HG03457 (cell line): ENCODE results near the gene LRCH4.
"Not testable (repeated sequence)": the region's sequence is repeated elsewhere in the genome, so short reads cannot be mapped to it uniquely, and the experiment has no call there.

Source experiments
- ATAC-seq: cut with Tn5 transposase; IDR thresholded peaks from one replicate; pipeline ENCODE4 v1.9.1; 2021; ENCODE audit warnings: moderate number of reproducible peaks; ENCODE audit not compliant: unreplicated experiment

The LRCH4 gene

GRCh38 chr7:100568176-100568895 lies 17.6 kb downstream of the LRCH4 start:
- no peak for ATAC-seq

DNA sequence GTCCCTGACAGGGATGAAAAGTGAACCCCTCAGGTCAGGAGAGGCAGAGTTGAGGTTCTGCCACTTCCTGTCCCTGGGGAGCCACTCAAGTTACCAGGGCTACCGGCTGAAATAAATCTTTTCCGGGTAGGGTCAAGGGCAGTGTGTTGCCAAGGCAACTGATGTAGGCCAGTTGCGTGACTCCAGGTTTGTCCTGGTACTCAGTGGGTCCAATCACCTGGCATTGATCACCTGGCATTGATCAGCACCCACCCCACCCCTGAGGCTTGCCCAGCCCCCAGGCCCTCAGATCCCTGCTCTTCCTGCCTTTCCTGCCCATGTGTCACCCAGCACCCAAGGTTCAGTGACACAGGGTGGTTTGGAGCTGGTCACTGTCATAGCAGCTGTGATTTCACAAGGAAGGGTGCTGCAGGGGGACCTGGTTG lies 18.2 kb downstream of the LRCH4 start:
- ATAC-seq: no peak

DNA sequence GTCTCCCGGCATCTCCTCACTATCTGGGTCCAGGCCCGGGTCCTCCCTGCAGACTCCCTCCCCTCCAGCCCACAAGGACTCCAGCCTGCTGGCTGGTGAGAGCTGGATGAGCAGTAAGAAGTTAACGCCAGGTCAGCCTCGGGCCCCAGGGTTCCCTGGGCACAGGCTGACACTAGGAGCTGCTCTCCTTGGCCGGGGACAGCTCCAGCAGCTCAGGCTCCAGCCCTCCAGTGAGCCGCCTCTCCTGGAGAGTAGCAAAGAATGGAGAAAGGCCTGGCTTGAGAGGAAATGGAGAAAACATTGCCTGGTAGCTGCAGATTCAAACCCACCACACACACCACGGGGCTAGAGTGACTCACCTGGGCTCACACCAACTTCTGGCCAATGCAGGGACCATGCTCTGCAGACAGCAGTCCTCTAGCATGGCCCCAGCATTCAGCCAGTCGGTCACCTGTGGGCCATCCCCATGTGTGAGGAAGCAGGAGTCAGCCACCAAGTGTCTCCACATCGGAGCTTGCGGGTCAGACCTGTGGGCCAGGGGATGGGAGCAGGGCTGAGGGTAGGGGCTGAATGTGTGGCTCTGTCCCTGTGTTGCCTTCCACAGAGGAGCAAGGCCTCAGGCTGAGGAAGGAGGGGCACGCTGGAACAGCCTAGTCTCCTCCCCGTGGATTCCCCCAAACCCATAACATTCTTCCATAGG lies 18.7 kb downstream of the LRCH4 start:
- ATAC-seq: no peak

- no peak for ATAC-seq
Measured at GRCh38 chr7:100566018-100566531, 19.9 kb downstream of the LRCH4 start.

- no peak for ATAC-seq
Measured at GRCh38 chr7:100565133-100565571, 20.8 kb downstream of the LRCH4 start.

DNA sequence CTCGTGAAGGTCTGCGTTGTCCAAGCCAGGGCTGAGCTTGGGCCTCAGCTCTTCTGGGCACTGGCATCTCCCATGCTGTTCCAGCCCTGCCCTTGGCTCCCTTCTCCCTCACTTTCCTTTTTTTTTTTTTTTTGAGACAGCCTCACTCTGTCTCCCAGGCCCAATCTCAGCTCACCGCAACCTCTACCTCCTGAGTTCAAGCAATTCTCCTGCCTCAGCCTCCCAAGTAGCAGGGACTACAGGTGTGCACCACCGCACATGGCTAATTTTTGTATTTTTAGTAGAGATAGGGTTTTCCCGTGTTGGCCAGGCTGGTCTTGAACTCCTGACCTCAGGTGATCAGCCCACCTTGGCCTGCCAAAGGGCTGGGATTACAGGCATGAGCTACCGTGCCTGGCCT lies 21.5 kb downstream of the LRCH4 start:
- not testable (repeated sequence) for ATAC-seq

GRCh38 chr7:100563809-100564400 lies 22.0 kb downstream of the LRCH4 start:
- no peak for ATAC-seq

DNA sequence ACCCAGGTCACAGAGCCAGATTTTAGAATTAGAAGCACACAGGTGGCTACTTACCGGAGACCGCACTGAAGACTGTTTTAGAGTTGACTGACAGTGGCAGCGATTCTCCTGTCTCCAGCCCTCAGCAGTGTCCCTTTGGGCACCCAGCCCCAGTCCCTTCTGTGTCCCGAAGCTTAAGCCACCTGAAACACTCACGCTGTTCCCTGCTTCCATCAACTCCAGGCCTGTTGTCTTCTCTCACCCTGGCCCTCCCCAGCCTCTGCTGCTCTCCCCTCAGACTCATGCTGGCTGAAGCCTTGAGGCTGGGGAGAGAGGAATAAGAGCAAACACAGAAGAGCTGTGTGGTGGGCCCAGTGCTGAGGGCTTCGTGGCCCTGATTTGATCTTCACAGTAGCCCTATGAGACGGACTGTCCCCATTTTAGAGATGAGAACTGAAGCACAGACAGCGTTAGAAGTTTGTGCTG lies 22.8 kb downstream of the LRCH4 start:
- no peak for ATAC-seq

DNA sequence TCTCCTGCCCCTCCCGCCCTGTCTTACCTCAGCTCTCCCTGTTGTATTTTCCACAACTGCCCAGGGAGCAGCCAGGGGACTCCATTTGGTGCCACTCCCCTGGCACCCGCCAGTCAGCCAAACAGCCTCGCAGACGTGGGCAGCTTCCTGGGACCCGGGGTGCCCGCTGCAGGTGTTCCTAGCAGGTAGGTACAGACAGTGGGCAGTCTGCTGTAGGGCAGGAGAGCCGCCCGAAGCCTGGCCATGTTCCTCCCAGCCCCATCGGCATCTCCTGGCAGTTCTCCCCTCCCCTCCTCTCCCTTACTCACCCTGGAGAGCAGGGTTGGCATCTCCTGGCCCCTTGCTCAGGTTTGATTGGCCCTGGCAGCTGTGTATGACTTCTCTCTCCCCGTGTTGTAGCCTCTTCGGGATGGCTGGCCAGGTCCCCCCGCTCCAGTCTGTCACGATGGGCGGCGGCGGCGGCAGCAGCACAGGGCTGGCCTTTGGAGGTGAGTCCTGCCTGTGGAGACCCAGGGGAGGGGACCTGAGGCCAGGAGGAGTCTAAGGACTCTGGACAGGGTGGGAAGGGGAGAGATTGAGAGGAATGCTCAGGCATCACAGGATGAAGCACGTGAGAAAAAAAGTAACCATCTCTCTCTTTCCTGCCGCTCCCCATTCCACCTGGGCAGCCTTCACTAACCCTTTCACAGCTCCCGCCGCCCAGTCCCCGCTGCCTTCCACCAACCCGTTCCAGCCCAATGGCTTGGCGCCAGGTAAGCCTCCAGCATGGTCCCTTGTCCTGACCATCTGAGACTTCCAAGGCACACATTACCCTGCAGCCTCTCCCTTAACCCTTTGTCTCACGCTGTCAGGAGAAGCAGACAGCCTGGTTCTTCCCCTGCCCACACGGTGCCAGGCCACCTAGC lies 23.5 kb downstream of the LRCH4 start:
- ATAC-seq: no peak

DNA sequence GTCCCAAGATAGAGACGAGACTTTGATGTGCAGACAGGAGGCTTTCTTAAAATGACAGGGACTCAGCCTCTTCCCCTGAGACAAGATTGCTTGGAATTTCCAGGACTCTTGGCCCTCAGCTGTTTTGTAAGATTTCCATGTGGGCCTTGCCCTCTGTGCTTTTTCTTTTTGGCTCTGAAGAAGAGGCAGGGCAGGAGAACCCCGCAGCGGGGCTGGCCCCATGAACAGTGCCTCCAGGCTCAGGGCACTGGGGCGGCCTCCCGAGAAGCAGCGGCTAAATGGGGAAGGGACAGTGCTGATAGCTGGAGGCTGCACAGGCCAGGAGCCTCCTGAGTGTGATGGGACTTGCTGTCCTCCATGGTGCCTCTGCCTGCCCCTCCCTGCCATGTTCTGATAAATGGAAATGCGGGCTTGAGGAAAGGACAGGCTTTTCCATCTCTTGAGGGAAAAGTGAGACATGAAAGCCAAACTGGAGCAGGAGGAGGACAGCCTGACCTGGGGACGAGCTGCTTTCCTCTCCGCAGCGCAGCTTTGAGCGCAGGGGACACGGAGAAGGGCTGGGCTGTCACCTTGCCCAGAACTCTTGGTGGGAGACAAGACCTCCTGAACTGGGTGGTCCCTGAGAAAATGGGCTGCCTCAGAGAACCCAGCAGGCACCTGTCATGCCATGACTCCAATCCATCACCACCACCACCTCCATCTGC lies 24.3 kb downstream of the LRCH4 start:
- ATAC-seq: no peak

GRCh38 chr7:100559127-100559526 lies 26.8 kb downstream of the LRCH4 start:
- ATAC-seq: no peak

DNA sequence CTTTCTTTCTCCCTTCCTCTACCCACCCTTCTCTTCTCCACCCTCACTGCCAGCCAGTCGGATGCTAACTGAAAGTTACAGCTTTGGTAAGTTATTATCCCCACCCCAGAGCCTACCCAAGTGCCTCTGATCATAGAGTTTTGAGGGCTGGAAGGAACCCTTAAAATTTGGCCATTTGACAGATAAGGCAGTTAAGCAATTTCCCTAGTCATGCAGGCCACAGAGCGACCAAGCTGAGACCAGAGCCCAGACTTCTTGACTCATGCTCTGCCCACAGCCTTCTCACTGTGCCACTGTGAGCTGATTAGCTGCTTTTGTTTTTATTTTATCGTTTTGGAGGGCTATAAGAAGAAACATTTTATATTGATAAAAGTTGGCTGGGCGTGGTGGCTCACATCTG lies 29.4 kb downstream of the LRCH4 start:
- no peak for ATAC-seq

GRCh38 chr7:100555701-100556100 lies 30.2 kb downstream of the LRCH4 start:
- ATAC-seq: no peak

DNA sequence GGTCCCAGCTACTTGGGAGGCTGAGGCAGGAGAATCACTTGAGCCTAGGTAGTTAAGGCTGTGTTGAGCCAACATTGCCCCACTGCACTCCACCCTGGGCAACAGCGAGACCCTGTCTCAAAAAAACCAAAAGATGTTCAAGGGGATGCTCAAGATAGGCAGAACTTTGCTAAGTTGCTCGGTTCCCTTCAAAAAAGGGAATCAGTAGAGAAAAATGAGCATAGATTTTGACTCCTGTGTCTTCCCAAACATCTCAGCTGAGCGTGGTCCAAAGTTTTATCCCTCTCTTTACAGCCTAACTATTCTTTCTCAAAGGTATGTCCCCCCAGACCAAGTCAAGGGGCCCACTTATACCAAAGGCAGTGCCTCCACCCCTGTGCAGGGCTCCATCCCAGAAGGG lies 32.9 kb downstream of the LRCH4 start:
- ATAC-seq: no peak

DNA sequence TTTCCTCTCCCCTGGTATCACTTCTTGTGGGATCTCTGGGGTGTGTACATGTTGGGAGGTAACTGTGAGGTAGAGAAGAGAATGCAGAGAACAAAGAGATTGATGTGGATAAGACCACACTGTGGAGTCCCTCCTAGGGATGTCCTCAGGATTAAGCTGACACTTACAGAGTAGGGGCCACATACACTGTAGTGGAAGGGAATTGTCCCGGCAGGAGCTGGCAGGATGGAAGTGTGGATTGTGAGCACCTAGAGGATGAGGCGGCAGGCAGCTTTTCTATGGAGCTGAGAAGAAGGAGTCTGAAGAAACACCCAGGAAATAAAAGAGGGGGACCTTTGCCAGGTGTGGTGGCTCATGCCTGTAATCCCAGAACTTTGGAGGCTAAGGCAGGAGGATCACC lies 33.4 kb downstream of the LRCH4 start:
- no peak for ATAC-seq

DNA sequence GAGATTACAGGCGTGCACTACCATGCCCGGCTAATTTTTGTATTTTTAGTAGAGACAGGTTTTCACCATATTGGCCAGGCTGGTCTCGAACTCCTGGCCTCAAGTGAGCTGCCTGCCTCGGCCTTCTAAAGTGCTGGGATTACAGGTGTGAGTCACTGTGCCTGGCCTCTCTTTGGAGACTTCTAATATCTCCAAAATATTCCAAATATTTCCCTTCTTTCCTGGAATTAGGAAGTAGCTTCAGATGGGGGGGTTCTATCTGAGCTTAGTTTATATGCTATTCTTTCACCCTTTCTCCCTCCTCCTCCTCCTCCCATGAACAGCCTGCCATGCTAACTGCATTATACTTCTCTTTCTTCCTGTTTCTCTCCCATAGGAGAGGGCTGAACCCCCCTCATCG lies 37.5 kb downstream of the LRCH4 start:
- ATAC-seq: not testable (repeated sequence)

DNA sequence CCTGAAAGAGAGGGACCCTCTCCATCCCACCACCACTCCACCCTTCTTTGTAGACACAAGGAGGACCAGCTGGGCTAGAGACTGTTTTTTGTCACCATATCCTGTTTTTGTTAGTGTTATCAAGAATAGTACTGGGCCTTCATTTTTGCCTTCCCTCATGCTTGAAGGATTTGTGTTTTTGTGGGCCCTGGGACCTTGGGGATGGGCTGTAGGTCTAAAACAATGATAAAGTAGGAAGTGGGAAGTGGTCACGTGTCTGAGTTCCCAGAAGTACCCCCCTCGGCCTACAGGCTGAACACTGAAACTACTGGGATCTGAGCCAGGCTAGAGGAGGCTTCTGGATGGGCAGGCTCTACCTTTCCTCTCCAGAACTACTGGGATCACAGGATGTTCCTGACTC lies 38.1 kb downstream of the LRCH4 start:
- no peak for ATAC-seq

GRCh38 chr7:100546926-100547800 lies 38.8 kb downstream of the LRCH4 start:
- ATAC-seq: no peak
